H9 (cell line): ENCODE data around the gene STXBP1. TPM values are rescaled to one million over a fixed set of nuclear protein-coding genes. Genes with fewer than 3 reads are reported as not detected.

Source experiments
- DNase-seq: peaks from one replicate; pipeline ENCODE4 v3.0.0-alpha.2; 2017
- H2AFZ ChIP-seq: one replicate; pipeline ENCODE4 v1.6.1; 2013; ENCODE audit warnings: mild to moderate bottlenecking, low read length, control low read depth, moderate library complexity
- H2AK5ac ChIP-seq: 2 replicates; pipeline ENCODE4 v1.6.1; 2013; ENCODE audit warnings: low read length, control low read depth, mixed read lengths; ENCODE audit not compliant: insufficient read length
- H2BK120ac ChIP-seq: one replicate; pipeline ENCODE4 v1.6.1; 2013; ENCODE audit warnings: low read depth, mild to moderate bottlenecking, low read length, control low read depth, inconsistent platforms; ENCODE audit not compliant: poor library complexity, severe bottlenecking
- H2BK12ac ChIP-seq: 2 replicates; pipeline ENCODE4 v1.6.1; 2013; ENCODE audit warnings: low read length, control low read depth, mixed read lengths, low read depth; ENCODE audit not compliant: insufficient read length
- H2BK15ac ChIP-seq: 2 replicates; pipeline ENCODE4 v1.6.1; 2013; ENCODE audit warnings: low read depth, low read length, control low read depth
- H2BK20ac ChIP-seq: one replicate; pipeline ENCODE4 v1.6.1; 2013; ENCODE audit warnings: low read depth, mild to moderate bottlenecking, low read length, control low read depth, inconsistent platforms; ENCODE audit not compliant: poor library complexity, severe bottlenecking
- H2BK5ac ChIP-seq: 2 replicates; pipeline ENCODE4 v1.6.1; 2013; ENCODE audit warnings: low read length, control low read depth, mixed read lengths; ENCODE audit not compliant: insufficient read length
- H3K14ac ChIP-seq: 2 replicates; pipeline ENCODE4 v1.6.1; 2013; ENCODE audit warnings: low read length, control low read depth; ENCODE audit not compliant: insufficient read depth
- H3K18ac ChIP-seq: 2 replicates; pipeline ENCODE4 v1.6.1; 2013; ENCODE audit warnings: low read depth, mild to moderate bottlenecking, mixed read lengths, low read length, control low read depth; ENCODE audit not compliant: insufficient read length
- H3K23ac ChIP-seq: 2 replicates; pipeline ENCODE4 v1.6.1; 2013; ENCODE audit warnings: low read length, control low read depth, mixed read lengths, low read depth; ENCODE audit not compliant: insufficient read length
- H3K23me2 ChIP-seq: 2 replicates; pipeline ENCODE4 v1.6.1; 2013; ENCODE audit warnings: low read depth, mild to moderate bottlenecking, mixed read lengths, low read length, control low read depth; ENCODE audit not compliant: insufficient read length, poor library complexity, severe bottlenecking
- H3K27ac ChIP-seq: 2 replicates; pipeline ENCODE4 v1.5.1; 2013; ENCODE audit warnings: low read length, control low read depth, mixed read lengths, low read depth; ENCODE audit not compliant: insufficient read length
- H3K27me3 ChIP-seq: 2 replicates; pipeline ENCODE4 v1.6.1; 2013; ENCODE audit warnings: low read length, control low read depth, inconsistent platforms; ENCODE audit not compliant: insufficient read depth
- H3K4ac ChIP-seq: 2 replicates; pipeline ENCODE4 v1.6.1; 2013; ENCODE audit warnings: low read depth, mild to moderate bottlenecking, control low read depth, inconsistent platforms, low read length, moderate library complexity
- H3K4me1 ChIP-seq: 2 replicates; pipeline ENCODE4 v1.6.1; 2013; ENCODE audit warnings: low read length, control low read depth, inconsistent platforms; ENCODE audit not compliant: insufficient read depth
- H3K4me2 ChIP-seq: 2 replicates; pipeline ENCODE4 v1.6.1; 2013; ENCODE audit warnings: low read length, control low read depth, mixed read lengths; ENCODE audit not compliant: insufficient read length, insufficient read depth
- H3K56ac ChIP-seq: 2 replicates; pipeline ENCODE4 v1.6.1; 2013; ENCODE audit warnings: low read depth, mild to moderate bottlenecking, mixed read lengths, low read length, control low read depth; ENCODE audit not compliant: insufficient read length
- H3K79me1 ChIP-seq: 2 replicates; pipeline ENCODE4 v1.6.1; 2013; ENCODE audit warnings: low read depth, mild to moderate bottlenecking, moderate library complexity, low read length, control low read depth, inconsistent platforms; ENCODE audit not compliant: insufficient read depth, poor library complexity, severe bottlenecking
- H3K79me2 ChIP-seq: 2 replicates; pipeline ENCODE4 v1.6.1; 2013; ENCODE audit warnings: low read length, control low read depth, inconsistent platforms; ENCODE audit not compliant: insufficient read depth
- H3K9ac ChIP-seq: 2 replicates; pipeline ENCODE4 v1.6.1; 2013; ENCODE audit warnings: low read length, control low read depth, mixed read lengths; ENCODE audit not compliant: insufficient read length; ENCODE audit errors: extremely low read depth
- H3K9me3 ChIP-seq: one replicate; pipeline ENCODE4 v1.6.1; 2013; ENCODE audit warnings: low read depth, low read length, inconsistent platforms; ENCODE audit not compliant: control insufficient read depth
- H3T11ph ChIP-seq: one replicate; pipeline ENCODE4 v1.6.1; 2013; ENCODE audit warnings: mild to moderate bottlenecking, low read length, control low read depth, inconsistent platforms
- H4K20me1 ChIP-seq: one replicate; pipeline ENCODE4 v1.6.1; 2013; ENCODE audit not compliant: control insufficient read depth, insufficient read length, insufficient read depth
- H4K5ac ChIP-seq: 2 replicates; pipeline ENCODE4 v1.6.1; 2013; ENCODE audit warnings: low read depth, mild to moderate bottlenecking, mixed read lengths, low read length, control low read depth; ENCODE audit not compliant: insufficient read length
- H4K8ac ChIP-seq: replicated peaks from 2 replicates; pipeline ENCODE4 v1.6.1; 2013; ENCODE audit warnings: low read length, control low read depth, mixed read lengths, low read depth; ENCODE audit not compliant: insufficient read length
- H4K91ac ChIP-seq: 2 replicates; pipeline ENCODE4 v1.6.1; 2013; ENCODE audit warnings: low read depth, mild to moderate bottlenecking, moderate library complexity, mixed read lengths, low read length, control low read depth; ENCODE audit not compliant: insufficient read length
- H3K27ac Mint-ChIP-seq, 3 experiments: 2 replicates in 2 of 3; 3 replicates in 1 of 3; pipeline ENCODE4 v1.8.0; 2020 to 2021; ENCODE audit warnings: mixed read lengths in 3 of 3, mild to moderate bottlenecking in 1 of 3, moderate library complexity in 1 of 3
- H3K27me3 Mint-ChIP-seq: 2 replicates; pipeline ENCODE4 v1.8.0; 2021; ENCODE audit warnings: low read depth, mild to moderate bottlenecking, moderate library complexity, mixed read lengths
- H3K36me3 Mint-ChIP-seq, 3 experiments: 2 replicates in 2 of 3; 3 replicates in 1 of 3; pipeline ENCODE4 v1.8.0; 2020 to 2021; ENCODE audit warnings: low read depth in 3 of 3, mixed read lengths in 3 of 3; ENCODE audit not compliant: insufficient read depth in 1 of 3
- H3K4me1 Mint-ChIP-seq, 2 experiments: 2 replicates each; pipeline ENCODE4 v1.8.0; 2020; ENCODE audit warnings: mixed read lengths in 2 of 2
- H3K4me3 Mint-ChIP-seq, 2 experiments: 2 replicates in 1 of 2; 3 replicates in 1 of 2; pipeline ENCODE4 v1.8.0; 2020 to 2021; ENCODE audit warnings: mild to moderate bottlenecking in 2 of 2, mixed read lengths in 2 of 2, moderate library complexity in 1 of 2
- H3K9me3 Mint-ChIP-seq, 2 experiments: 2 replicates in 1 of 2; 3 replicates in 1 of 2; pipeline ENCODE4 v1.8.0; 2020; ENCODE audit warnings: mild to moderate bottlenecking in 2 of 2, mixed read lengths in 2 of 2, moderate library complexity in 1 of 2
- WGBS: extraction: QIAGEN DNeasy Blood & Tissue Kit; methylation state at CpG from one replicate; pipeline ENCODE4 v1.1.7; 2013; ENCODE audit warnings: missing lambda C conversion rate, low lambda C conversion rate, mixed read lengths; ENCODE audit not compliant: insufficient read length; ENCODE audit errors: extremely low coverage; 5-methylcytosine and 5-hydroxymethylcytosine counted together
- total RNA-seq: library from RNA; stranded (reverse); gene quantifications from 2 replicates; pipeline ENCODE4 v1.2.1, GENCODE V29; 2021
- TF ChIP-seq, protein P1 (sequence below): fragments of 200-600 bp; sonication (generic); conservative IDR thresholded peaks from 3 replicates; pipeline ENCODE4 v1.8.0; 2021; ENCODE audit warnings: antibody characterized with exemption, mild to moderate bottlenecking

STXBP1 gene
- total RNA-seq, 1 experiment from 2014 or later = 22.3 TPM

GRCh38 chr9:127689329-127690000, 77.4 kb downstream of the STXBP1 start:
- Mint-ChIP-seq H3K4me3 (no peak overlapping the region; a peak in 1 of 5 replicates), H3K4me1 (no peaks in the 10 kb centered on the region), H3K27ac (peak overlapping the region in 1 of 3 experiments; percentile 58; a peak in 1 of 7 replicates), H3K9me3 (no peaks in the 10 kb centered on the region; a peak in 1 of 5 replicates), H3K36me3 (peaks cover 18 to 30% (median 28%) of the 10 kb centered on the region in 3 experiments; a peak in 6 of 7 replicates), H3K27me3 (no peaks in the 10 kb centered on the region)
- H2BK20ac ChIP-seq = no peak overlapping the region
- H4K8ac ChIP-seq = no peak overlapping the region
- no peak overlapping the region for H2AK5ac ChIP-seq
- H3K79me1 ChIP-seq = no peaks in the 10 kb centered on the region
- no peak for DNase-seq
- no peaks in the 10 kb centered on the region for H3K79me2 ChIP-seq
- H2BK12ac ChIP-seq = no peak overlapping the region
- no peak overlapping the region; the same call in 1 of the 2 replicates for H3K14ac ChIP-seq
- H3T11ph ChIP-seq = no peak overlapping the region
- H4K5ac ChIP-seq = no peak overlapping the region
- no peaks in the 10 kb centered on the region for H3K9me3 ChIP-seq
- no peak overlapping the region for H3K4ac ChIP-seq
- H2BK120ac ChIP-seq = no peak overlapping the region
- no peak overlapping the region for H2BK15ac ChIP-seq
- no peaks in the 10 kb centered on the region for H3K27me3 ChIP-seq
- no peak overlapping the region for H3K56ac ChIP-seq
- H3K9ac ChIP-seq = no peak overlapping the region
- no peak overlapping the region for H2AFZ ChIP-seq
- H3K27ac ChIP-seq = no peak overlapping the region
- no peak overlapping the region for H3K18ac ChIP-seq
- H3K4me1 ChIP-seq = no peaks in the 10 kb centered on the region
- no peaks in the 10 kb centered on the region for H3K23me2 ChIP-seq
- TF ChIP-seq, protein P1, sequence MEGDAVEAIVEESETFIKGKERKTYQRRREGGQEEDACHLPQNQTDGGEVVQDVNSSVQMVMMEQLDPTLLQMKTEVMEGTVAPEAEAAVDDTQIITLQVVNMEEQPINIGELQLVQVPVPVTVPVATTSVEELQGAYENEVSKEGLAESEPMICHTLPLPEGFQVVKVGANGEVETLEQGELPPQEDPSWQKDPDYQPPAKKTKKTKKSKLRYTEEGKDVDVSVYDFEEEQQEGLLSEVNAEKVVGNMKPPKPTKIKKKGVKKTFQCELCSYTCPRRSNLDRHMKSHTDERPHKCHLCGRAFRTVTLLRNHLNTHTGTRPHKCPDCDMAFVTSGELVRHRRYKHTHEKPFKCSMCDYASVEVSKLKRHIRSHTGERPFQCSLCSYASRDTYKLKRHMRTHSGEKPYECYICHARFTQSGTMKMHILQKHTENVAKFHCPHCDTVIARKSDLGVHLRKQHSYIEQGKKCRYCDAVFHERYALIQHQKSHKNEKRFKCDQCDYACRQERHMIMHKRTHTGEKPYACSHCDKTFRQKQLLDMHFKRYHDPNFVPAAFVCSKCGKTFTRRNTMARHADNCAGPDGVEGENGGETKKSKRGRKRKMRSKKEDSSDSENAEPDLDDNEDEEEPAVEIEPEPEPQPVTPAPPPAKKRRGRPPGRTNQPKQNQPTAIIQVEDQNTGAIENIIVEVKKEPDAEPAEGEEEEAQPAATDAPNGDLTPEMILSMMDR = no peak
- no peak overlapping the region for H3K4me2 ChIP-seq
- no peak overlapping the region for H2BK5ac ChIP-seq
- no peak overlapping the region for H3K23ac ChIP-seq
- no peak overlapping the region for H4K91ac ChIP-seq
- no peaks in the 10 kb centered on the region for H4K20me1 ChIP-seq
- no CpG with 5 or more reads among the region's 13 CpGs for WGBS
